Measurements from ENCODE around the gene NKAIN2. TPM values are rescaled to one million over a fixed set of nuclear protein-coding genes. Genes with fewer than 3 reads are reported as not detected.

Gene NKAIN2
- total and polyA plus RNA-seq, 9 of the 15 experiments (the other 6 are each of a cell fraction or from before 2014, with no cell fraction given): not detected

- Histone ChIP-seq H3K9ac (ENCODE audit: insufficient read depth in 1 of 2, low read depth in 2 of 2, low read length in 2 of 2) (no peak overlapping the region), H3K4me2 (ENCODE audit: insufficient read depth, low read length) (no peak overlapping the region), H3K27me3 (ENCODE audit: control insufficient read depth in 2 of 2, insufficient read depth in 2 of 2, low read length in 2 of 2) (no peaks in the 10 kb centered on the region), H3K4me3 (no peak overlapping the region), H4K20me1 (replicated peaks; ENCODE audit: control insufficient read depth, insufficient read depth, low read length) (no peaks in the 10 kb centered on the region), H2AFZ (ENCODE audit: low read depth, low read length) (no peak overlapping the region), H3K79me2 (ENCODE audit: control insufficient read depth, insufficient read depth, low read length) (no peaks in the 10 kb centered on the region), H3K27ac (ENCODE audit: extremely low read depth, low read depth, low read length) (no peak overlapping the region), H3K4me1 (replicated peaks in 1 of 2; ENCODE audit: control insufficient read depth in 2 of 2, insufficient read depth in 2 of 2, low read length in 2 of 2) (no peaks in the 10 kb centered on the region), H3K9me1 (ENCODE audit: control insufficient read depth, insufficient read depth, low read length) (no peaks in the 10 kb centered on the region), H3K36me3 (ENCODE audit: control insufficient read depth, insufficient read depth, low read length) (no peaks in the 10 kb centered on the region), H3K9me3 (replicated peaks; ENCODE audit: control insufficient read depth, insufficient read depth, low read depth, low read length) (no peaks in the 10 kb centered on the region)
- ChIA-PET CTCF (ENCODE audit: low intra/inter-chr PET ratio) (no interaction called here), POLR2A (interaction anchor here (0.6 kb wide), 1 partner anchor 554 kb away, joined by 3 read pairs; no protein-coding TSS in a partner anchor)
- BruUV-seq (replicated peaks): no TSS peak
- DNase-seq (ENCODE audit: extremely low read depth in 1 of 4, low spot score in 3 of 4) (no peak), ATAC-seq (no peak), FAIRE-seq (no peak)
- TF ChIP-seq NKRF (IDR thresholded peaks at IDR 0.05; ENCODE audit: borderline replicate concordance) (no peak), REST (IDR thresholded peaks at IDR 0.05; ENCODE audit: borderline replicate concordance) (no peak), REST (CRISPR knock-in tag; IDR thresholded peaks at IDR 0.05; ENCODE audit: low read depth) (no peak), GABPB2 (CRISPR knock-in tag; conservative IDR thresholded peaks at IDR 0.05) (no peak), SIX5 (IDR thresholded peaks at IDR 0.05; ENCODE audit: borderline replicate concordance in 1 of 2, insufficient read depth in 1 of 2, low read depth in 1 of 2, low read length in 2 of 2) (no peak)
- intact Hi-C loops (cut with micrococcal nuclease): no loop called here
- WGBS (ENCODE audit: insufficient coverage, low coverage, missing lambda C conversion rate): 0% methylated on average over 3 of the region's 3 CpGs
- in situ Hi-C loops (cut with MboI): no loop called here
Measured at GRCh38 chr6:124670801-124671200, 867.1 kb downstream of the NKAIN2 start.
